GM11168 (cell line): ENCODE data around the gene WNT7A.

Source experiments
- in situ Hi-C: fragments of 300-500 bp; cut with MboI; formaldehyde crosslinking; loops from one replicate; pipeline ENCODE4 v1.12.0; 2022; ENCODE audit warnings: low sequenced_read_pairs; ENCODE audit not compliant: unreplicated experiment

Gene WNT7A

GRCh38 chr3:13833506-13834257 is 46.2 kb downstream of the WNT7A start:
- in situ Hi-C loops, result no loop called here

- in situ Hi-C loops, result no loop called here
Measured at GRCh38 chr3:13832130-13832529, 47.7 kb downstream of the WNT7A start.

- in situ Hi-C loops, result no loop called here
Measured at GRCh38 chr3:13831386-13831996, 48.4 kb downstream of the WNT7A start.

GRCh38 chr3:13829311-13829710 is 50.6 kb downstream of the WNT7A start:
- in situ Hi-C loops, result no loop called here

- in situ Hi-C loops, result no loop called here
Measured at GRCh38 chr3:13828501-13829265, 51.2 kb downstream of the WNT7A start.

GRCh38 chr3:13827699-13828098 is 52.2 kb downstream of the WNT7A start:
- in situ Hi-C loops, result no loop called here

GRCh38 chr3:13827256-13827655 is 52.6 kb downstream of the WNT7A start:
- in situ Hi-C loops, result no loop called here

GRCh38 chr3:13826672-13827071 is 53.2 kb downstream of the WNT7A start:
- in situ Hi-C loops, result no loop called here

GRCh38 chr3:13825821-13826220 is 54.0 kb downstream of the WNT7A start:
- in situ Hi-C loops, result no loop called here

- in situ Hi-C loops, result no loop called here
Measured at GRCh38 chr3:13825311-13825579, 54.6 kb downstream of the WNT7A start.

- in situ Hi-C loops, result no loop called here
Measured at GRCh38 chr3:13824521-13825310, 55.2 kb downstream of the WNT7A start.

- in situ Hi-C loops, result no loop called here
Measured at GRCh38 chr3:13823692-13824091, 56.2 kb downstream of the WNT7A start.

GRCh38 chr3:13822871-13823585 is 56.8 kb downstream of the WNT7A start:
- in situ Hi-C loops, result no loop called here

- in situ Hi-C loops, result no loop called here
Measured at GRCh38 chr3:13822042-13822441, 57.8 kb downstream of the WNT7A start.

GRCh38 chr3:13821126-13821525 is 58.7 kb downstream of the WNT7A start:
- in situ Hi-C loops, result no loop called here

GRCh38 chr3:13818919-13819318 is 61.0 kb downstream of the WNT7A start:
- in situ Hi-C loops, result no loop called here

GRCh38 chr3:13815088-13815683 is 64.7 kb downstream of the WNT7A start:
- in situ Hi-C loops, result no loop called here

GRCh38 chr3:13812034-13812471 is 67.8 kb downstream of the WNT7A start:
- in situ Hi-C loops, result no loop called here

GRCh38 chr3:13811614-13812013 is 68.3 kb downstream of the WNT7A start:
- in situ Hi-C loops, result no loop called here

- in situ Hi-C loops, result no loop called here
Measured at GRCh38 chr3:13808550-13808949, 71.3 kb downstream of the WNT7A start.
